ENCODE data around the gene MEAK7.
A peak's percentile ranks its signal among the peaks of the same experiment; 100 is the strongest.

MEAK7 gene

GRCh38 chr16:84461029-84461412, 43.4 kb downstream of the MEAK7 start:
- DNase-seq (ENCODE audit: low read depth) = no peak
- no peak overlapping the region for H3K4me3 ChIP-seq (ENCODE audit: low read depth, low read length)
- no peak for TF ChIP-seq MAX (IDR thresholded peaks at IDR 0.05; ENCODE audit: low read depth, low read length)
- no peak for TF ChIP-seq CTCF (IDR thresholded peaks at IDR 0.05; ENCODE audit: low read depth, low read length)
- TF ChIP-seq MYC (IDR thresholded peaks at IDR 0.05; ENCODE audit: low read depth, low read length) = no peak

- no peak for TF ChIP-seq MAX (IDR thresholded peaks at IDR 0.05; ENCODE audit: low read depth, low read length)
- no peak for TF ChIP-seq POLR2A (IDR thresholded peaks at IDR 0.05; ENCODE audit: extremely low read depth, insufficient read length)
- TF ChIP-seq MYC (IDR thresholded peaks at IDR 0.05; ENCODE audit: low read depth, low read length) = no peak
- no peak for TF ChIP-seq CTCF (IDR thresholded peaks at IDR 0.05; ENCODE audit: low read depth, low read length)
- H3K4me3 ChIP-seq (ENCODE audit: low read depth, low read length) = no peak overlapping the region
- DNase-seq (ENCODE audit: low read depth) = no peak
Observed at GRCh38 chr16:84460406-84461028, 43.9 kb downstream of the MEAK7 start.

- TF ChIP-seq CTCF (IDR thresholded peaks at IDR 0.05; ENCODE audit: low read depth, low read length) = no peak
- TF ChIP-seq POLR2A (IDR thresholded peaks at IDR 0.05; ENCODE audit: extremely low read depth, insufficient read length) = no peak
- no peak for TF ChIP-seq MAX (IDR thresholded peaks at IDR 0.05; ENCODE audit: low read depth, low read length)
- no peak for TF ChIP-seq MYC (IDR thresholded peaks at IDR 0.05; ENCODE audit: low read depth, low read length)
- peak; percentile 16 for DNase-seq (ENCODE audit: low read depth)
- no peak overlapping the region for H3K4me3 ChIP-seq (ENCODE audit: low read depth, low read length)
Observed at GRCh38 chr16:84459941-84460405, 44.5 kb downstream of the MEAK7 start.

GRCh38 chr16:84459533-84459894, 44.9 kb downstream of the MEAK7 start:
- DNase-seq (ENCODE audit: low read depth) = no peak
- TF ChIP-seq CTCF (IDR thresholded peaks at IDR 0.05; ENCODE audit: low read depth, low read length) (no peak), MAX (IDR thresholded peaks at IDR 0.05; ENCODE audit: low read depth, low read length) (no peak), MYC (IDR thresholded peaks at IDR 0.05; ENCODE audit: low read depth, low read length) (no peak), POLR2A (IDR thresholded peaks at IDR 0.05; ENCODE audit: extremely low read depth, insufficient read length) (no peak)
- no peak overlapping the region for H3K4me3 ChIP-seq (ENCODE audit: low read depth, low read length)

- TF ChIP-seq MAX (IDR thresholded peaks at IDR 0.05; ENCODE audit: low read depth, low read length) (no peak), POLR2A (IDR thresholded peaks at IDR 0.05; ENCODE audit: extremely low read depth, insufficient read length) (no peak), MYC (IDR thresholded peaks at IDR 0.05; ENCODE audit: low read depth, low read length) (no peak), CTCF (IDR thresholded peaks at IDR 0.05; ENCODE audit: low read depth, low read length) (no peak)
- no peak for DNase-seq (ENCODE audit: low read depth)
- H3K4me3 ChIP-seq (ENCODE audit: low read depth, low read length) = no peak overlapping the region
Observed at GRCh38 chr16:84458606-84459532, 45.6 kb downstream of the MEAK7 start.

All from NB4 (cell line).